DND-41 (cell line): ENCODE measurements around the gene FAM83F.

ENCODE experiments used
- EZH2 ChIP-seq: IDR thresholded peaks from 3 replicates; pipeline ENCODE4 v1.6.1; 2012; ENCODE audit warnings: borderline replicate concordance, low read depth, mild to moderate bottlenecking, moderate library complexity, low read length, inconsistent platforms; ENCODE audit not compliant: severe bottlenecking
- TF ChIP-seq, protein P1 (sequence below): IDR thresholded peaks from 2 replicates; pipeline ENCODE4 v1.5.1; 2012; ENCODE audit warnings: borderline replicate concordance, low read length, moderate library complexity, mild to moderate bottlenecking; ENCODE audit not compliant: poor library complexity, severe bottlenecking; ENCODE audit errors: extremely low read depth

DNA sequence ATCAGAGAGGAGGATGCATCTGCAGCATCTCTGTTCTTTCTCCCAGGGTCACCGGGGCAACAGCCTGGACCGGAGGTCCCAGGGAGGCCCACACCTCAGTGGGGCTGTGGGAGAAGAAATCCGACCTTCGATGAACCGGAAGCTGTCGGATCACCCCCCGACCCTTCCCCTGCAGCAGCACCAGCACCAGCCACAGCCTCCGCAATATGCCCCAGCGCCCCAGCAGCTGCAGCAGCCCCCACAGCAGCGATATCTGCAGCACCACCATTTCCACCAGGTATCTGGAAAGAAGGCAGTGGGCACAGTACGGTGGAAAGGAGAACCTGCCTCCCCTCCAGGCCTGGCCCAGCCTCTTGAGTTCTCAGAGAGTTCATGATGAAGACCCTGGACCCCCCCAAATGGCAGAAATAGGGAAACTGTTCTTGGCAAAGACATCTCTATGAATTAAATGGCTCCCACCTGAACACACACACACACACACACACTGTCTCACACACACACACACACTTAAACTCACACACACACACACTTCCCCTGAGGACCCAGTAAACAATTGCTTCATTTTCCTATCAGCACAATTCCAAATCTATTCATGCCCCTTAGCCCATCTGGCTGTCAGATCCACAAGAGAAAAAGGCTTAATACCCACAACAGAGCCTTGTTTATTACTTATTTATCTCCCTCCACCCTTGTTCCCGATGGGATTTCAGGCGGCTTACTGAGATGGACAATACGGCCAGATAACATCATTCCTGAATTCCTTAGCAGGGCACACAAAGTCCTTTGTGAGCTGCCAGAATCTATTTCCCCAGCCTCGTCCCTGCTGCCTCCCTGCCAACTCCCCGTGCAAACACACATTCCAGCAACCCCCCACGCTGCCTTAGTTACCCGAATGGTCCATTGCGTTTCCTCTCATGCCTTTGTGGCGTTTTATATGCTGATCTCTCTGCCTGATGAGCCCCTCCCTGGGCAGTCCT lies 26.5 kb upstream of the FAM83F start:
- TF ChIP-seq, protein P1, sequence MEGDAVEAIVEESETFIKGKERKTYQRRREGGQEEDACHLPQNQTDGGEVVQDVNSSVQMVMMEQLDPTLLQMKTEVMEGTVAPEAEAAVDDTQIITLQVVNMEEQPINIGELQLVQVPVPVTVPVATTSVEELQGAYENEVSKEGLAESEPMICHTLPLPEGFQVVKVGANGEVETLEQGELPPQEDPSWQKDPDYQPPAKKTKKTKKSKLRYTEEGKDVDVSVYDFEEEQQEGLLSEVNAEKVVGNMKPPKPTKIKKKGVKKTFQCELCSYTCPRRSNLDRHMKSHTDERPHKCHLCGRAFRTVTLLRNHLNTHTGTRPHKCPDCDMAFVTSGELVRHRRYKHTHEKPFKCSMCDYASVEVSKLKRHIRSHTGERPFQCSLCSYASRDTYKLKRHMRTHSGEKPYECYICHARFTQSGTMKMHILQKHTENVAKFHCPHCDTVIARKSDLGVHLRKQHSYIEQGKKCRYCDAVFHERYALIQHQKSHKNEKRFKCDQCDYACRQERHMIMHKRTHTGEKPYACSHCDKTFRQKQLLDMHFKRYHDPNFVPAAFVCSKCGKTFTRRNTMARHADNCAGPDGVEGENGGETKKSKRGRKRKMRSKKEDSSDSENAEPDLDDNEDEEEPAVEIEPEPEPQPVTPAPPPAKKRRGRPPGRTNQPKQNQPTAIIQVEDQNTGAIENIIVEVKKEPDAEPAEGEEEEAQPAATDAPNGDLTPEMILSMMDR: no peak
- no peak for TF ChIP-seq EZH2
